ENCODE measurements around the gene KLF5.

The KLF5 gene

DNA sequence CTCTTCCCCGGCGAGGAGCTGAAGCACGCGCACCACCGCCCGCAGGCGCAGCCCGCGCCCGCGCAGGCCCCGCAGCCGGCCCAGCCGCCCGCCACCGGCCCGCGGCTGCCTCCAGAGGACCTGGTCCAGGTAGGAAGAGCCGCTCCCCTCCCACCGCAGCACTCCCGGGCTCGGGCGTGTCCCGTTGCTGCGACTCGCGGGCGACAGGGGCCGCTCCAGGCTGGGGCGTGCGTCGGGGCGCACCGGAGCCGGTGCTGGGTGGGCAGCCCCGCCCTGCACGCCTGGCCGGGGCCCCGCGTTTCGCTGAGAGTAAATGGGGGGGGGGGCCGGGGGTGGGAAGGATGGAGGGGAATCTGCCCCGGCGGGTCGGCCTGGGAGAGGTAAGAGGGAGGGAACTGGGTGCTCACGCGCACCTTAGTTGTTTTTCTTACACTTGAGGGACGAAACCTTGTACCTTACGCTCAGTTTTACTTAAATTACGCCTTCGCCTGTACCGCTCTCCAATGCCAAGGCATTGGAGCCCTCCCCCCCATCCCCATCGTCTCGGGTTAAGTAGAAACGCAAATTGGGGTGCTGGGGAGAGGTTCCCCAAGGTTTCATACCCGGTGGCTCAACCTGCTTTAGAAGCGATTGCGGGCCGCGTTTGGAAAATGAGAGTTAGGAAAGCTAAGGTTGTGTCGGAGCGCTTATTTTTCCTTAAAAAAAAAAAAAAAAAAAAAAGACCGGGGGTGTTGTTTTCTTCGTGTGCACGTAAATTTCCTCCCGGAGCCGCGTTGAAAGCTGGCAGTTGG, 850 bp downstream of the KLF5 start:
- DNase-seq (ENCODE audit: insufficient read length, low spot score), result peak; percentile 22
- no peak for FAIRE-seq

DNA sequence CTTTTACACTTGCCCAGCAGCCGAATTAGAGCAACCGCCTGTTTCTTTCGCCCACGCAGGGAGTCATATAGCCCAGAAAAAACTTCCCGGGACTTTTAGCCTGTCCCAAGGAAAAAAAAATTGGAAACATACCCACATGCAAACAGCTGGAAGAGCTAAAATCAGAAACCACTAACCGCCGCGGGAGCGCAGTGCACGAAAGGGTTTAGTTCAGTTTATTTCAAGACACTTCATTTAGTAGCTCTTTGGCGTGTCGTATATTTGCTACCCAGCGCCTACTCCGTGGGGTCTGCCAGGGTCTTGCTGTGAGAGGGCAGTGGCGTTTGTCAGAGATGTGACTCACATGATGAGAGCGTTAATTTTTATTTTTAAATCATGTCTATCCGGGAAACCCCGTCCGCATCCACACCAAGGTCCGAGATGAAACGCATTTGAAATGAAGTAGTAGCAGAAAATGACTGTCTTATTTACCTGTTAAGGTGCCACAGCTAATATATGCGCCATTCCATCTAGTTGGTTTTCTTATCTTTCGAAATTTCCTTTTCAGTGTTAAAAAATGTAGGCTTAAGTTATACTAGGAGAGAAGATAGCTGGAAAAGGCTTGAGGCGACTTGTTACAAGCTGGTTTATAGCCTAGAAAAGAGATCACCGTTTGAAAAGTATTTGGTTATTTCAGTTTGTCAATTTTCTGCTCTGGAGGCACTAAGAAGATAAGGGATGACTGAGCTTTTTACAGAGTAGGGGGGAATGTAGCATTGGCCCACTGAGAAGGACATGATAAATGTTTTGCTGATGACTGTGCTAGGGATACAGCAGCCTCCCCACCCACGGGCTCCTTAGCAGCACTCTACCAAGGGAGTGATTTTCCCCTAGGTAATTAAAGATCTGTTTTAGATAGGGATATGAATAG, 1.7 kb downstream of the KLF5 start:
- FAIRE-seq (no peak), DNase-seq (ENCODE audit: insufficient read length, low spot score) (peak; percentile 31)

- no peak for FAIRE-seq
- no peak for DNase-seq (ENCODE audit: insufficient read length, low spot score)
These were observed 2.7 kb downstream of the KLF5 start for GRCh38 chr13:73061473-73061872.

- FAIRE-seq (no peak), DNase-seq (ENCODE audit: insufficient read length, low spot score) (no peak)
These were observed 3.1 kb downstream of the KLF5 start for GRCh38 chr13:73061876-73062275.

DNA sequence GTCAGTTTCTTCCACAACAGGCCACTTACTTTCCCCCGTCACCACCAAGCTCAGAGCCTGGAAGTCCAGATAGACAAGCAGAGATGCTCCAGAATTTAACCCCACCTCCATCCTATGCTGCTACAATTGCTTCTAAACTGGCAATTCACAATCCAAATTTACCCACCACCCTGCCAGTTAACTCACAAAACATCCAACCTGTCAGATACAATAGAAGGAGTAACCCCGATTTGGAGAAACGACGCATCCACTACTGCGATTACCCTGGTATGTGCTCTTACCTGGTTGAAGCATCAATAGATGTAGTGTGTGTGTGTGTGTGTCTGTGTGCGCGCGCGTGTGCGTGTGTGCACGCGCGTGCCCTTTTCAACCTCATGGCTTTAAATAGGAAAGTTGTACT, 3.7 kb downstream of the KLF5 start:
- DNase-seq (ENCODE audit: insufficient read length, low spot score) (no peak), FAIRE-seq (no peak)

DNA sequence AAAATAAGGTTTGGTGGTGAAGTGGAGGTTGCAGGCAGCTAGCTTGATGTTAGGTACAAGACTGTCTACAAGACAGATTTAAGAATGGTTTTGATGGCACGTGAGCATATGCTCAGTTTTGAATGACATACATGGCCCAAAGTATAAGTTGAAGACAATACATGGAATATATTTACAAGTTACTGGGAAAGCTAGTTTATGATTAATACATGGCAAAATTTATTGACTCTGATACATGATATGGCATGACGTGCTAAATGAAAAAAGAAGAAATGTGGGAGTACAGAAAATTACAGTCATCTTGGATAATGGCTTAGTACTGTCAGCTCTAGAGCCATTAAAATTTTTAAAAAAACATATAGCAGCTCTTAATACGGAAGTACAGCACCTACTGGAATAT, 4.4 kb downstream of the KLF5 start:
- FAIRE-seq, result no peak

GRCh38 chr13:73065036-73065435, 6.2 kb downstream of the KLF5 start:
- no peak for FAIRE-seq
- no peak for DNase-seq (ENCODE audit: insufficient read length, low spot score)

More for the DNA sequence above, 4.4 kb downstream of the KLF5 start:
- DNase-seq (ENCODE audit: insufficient read length, low spot score), result no peak

GRCh38 chr13:73065665-73066340, 7.0 kb downstream of the KLF5 start:
- FAIRE-seq (no peak), DNase-seq (ENCODE audit: insufficient read length, low spot score) (no peak)

DNA sequence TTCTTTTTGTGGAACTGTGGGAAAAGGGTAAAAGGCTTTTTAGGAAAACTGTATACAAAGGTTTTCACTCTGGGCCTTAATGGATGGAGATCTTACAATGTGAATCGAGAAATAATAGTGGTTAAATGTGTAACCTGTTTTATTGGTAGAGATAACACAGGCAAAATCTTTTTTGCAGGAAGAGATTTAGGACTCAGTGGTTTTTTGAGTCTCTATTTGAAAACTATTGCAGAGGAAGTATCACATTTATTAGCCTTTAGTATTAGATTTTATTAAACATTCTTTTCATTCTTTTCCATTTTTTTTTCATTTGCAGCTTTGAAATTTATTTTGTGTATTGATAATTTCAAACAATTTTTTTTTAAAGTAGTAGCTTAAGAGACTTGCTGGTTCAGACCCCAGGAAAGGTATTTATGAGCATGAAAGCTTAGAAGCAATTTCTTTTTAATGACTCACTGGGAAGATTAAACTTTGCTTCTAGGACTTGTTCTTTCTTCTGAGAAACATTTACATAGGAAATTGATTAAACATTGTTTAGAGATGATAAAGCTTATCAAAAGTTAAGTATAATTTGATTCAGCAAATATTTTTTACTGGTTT, 10.5 kb downstream of the KLF5 start:
- DNase-seq (ENCODE audit: insufficient read length, low spot score) (no peak), FAIRE-seq (no peak)

DNA sequence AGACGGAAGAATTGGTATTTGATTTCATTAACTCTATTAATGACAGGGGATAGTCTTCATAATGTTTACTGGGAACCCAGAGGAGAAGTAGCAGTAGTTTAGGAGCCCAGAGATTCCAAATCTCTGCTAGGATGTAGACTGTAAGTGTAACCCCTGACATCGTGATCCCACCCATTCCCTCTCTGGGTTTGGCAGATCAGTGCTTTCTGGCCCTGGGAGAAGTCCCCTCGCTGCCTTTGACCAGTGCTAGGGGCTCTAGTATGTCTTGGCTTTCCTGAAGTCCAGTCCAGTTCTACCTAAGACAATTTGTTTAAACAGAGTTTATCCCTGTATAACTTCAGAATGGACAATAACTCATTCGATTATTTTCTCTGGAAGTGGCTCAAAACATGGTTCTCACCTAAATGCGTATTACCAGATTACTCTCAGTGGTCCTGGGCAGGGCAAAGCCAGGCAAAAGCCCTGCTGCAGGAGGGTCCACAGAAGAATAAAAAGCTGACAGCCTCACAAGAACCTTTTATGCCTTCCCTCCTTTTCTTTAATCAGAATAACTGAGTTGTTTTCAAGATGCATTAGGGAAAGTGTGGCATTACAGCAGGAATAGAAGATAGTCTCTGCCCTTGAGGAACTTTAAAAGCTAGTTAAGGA, 11.8 kb downstream of the KLF5 start:
- FAIRE-seq, result no peak
- DNase-seq (ENCODE audit: insufficient read length, low spot score), result no peak

DNA sequence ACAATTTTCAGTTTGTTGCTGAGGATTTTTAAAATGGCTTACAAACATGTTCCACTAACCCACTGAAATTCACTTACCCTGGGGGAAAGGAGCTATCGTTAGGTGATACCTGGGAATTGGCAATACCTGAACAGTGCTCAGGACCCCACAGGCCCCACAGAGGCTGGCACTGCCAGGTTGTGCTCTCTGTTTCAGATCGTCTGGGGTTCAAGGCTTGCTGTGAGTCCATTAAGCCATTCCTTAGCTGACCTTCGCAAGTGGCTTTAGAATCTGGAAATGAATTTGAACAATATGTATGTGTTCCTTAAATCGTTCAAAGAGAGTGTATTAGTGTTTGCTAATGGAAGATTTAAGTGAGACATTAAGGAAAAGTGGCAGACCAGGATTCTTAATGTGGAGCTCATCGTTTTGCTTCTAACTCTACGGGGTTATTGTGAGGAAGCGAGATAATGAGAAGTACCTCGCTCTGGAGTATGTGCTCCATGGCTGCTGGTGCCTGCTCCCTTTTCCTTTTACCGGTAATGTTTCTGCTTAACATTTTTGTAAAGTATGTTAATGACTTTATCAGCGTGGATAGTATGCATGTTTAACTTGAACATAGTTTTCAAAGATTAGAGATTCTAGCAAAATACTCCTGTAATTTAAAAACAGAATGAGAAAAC, 13.6 kb downstream of the KLF5 start:
- DNase-seq (ENCODE audit: insufficient read length, low spot score) (no peak), FAIRE-seq (no peak)

- DNase-seq (ENCODE audit: insufficient read length, low spot score) (no peak), FAIRE-seq (no peak)
These were observed 14.2 kb downstream of the KLF5 start for GRCh38 chr13:73073050-73073449.

GRCh38 chr13:73074014-73074413, 15.2 kb downstream of the KLF5 start:
- DNase-seq (ENCODE audit: insufficient read length, low spot score), result no peak
- no peak for FAIRE-seq

DNA sequence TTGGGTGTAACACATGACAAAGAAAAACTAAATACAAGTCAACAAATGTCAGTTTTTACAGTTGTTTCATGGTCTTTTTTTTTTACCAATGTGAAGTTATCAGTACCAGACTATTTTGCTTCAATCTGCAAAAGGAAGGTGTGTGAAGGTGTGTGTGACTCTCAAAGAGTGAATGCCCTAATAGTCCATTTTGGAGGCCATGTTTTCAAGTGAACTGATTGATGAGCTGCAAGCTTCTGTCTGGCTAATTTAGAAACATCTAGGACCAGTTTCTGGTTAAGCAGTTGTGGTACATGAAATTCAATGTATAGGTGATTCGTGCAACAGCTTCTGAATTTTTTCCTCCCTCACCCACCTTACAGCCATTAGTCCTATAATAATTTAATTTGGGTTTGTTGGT, 16.1 kb downstream of the KLF5 start:
- FAIRE-seq (no peak), DNase-seq (ENCODE audit: insufficient read length, low spot score) (no peak)

- no peak for FAIRE-seq
- DNase-seq (ENCODE audit: insufficient read length, low spot score), result no peak
These were observed 16.7 kb downstream of the KLF5 start for GRCh38 chr13:73075546-73075945.

DNA sequence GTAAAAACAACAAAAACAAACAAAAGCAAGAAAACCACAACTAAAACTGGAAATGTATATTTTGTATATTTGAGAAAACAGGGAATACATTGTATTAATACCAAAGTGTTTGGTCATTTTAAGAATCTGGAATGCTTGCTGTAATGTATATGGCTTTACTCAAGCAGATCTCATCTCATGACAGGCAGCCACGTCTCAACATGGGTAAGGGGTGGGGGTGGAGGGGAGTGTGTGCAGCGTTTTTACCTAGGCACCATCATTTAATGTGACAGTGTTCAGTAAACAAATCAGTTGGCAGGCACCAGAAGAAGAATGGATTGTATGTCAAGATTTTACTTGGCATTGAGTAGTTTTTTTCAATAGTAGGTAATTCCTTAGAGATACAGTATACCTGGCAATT, 17.1 kb downstream of the KLF5 start:
- FAIRE-seq, result no peak
- DNase-seq (ENCODE audit: insufficient read length, low spot score), result no peak

- FAIRE-seq (no peak), DNase-seq (ENCODE audit: insufficient read length, low spot score) (no peak)
These were observed 19.1 kb downstream of the KLF5 start for GRCh38 chr13:73077865-73078264.

- DNase-seq (ENCODE audit: insufficient read length, low spot score), result no peak
- no peak for FAIRE-seq
These were observed 20.6 kb downstream of the KLF5 start for GRCh38 chr13:73079359-73079758.

- FAIRE-seq (no peak), DNase-seq (ENCODE audit: insufficient read length, low spot score) (no peak)
These were observed 22.6 kb downstream of the KLF5 start for GRCh38 chr13:73081256-73081915.

All from HTR-8/SVneo (cell line).